ENCODE data around the gene KLF15. TPM values are rescaled to one million over a fixed set of nuclear protein-coding genes. Genes with fewer than 3 reads are reported as not detected.

The KLF15 gene
- total RNA-seq, 1 donor from 2014 or later: 25.3 TPM

GRCh38 chr3:126353694-126354321, 3.4 kb downstream of the KLF15 start:
- Histone ChIP-seq H3K27ac (peak overlapping the region; percentile 86), H3K27me3 (no peaks in the 10 kb centered on the region), H3K4me1 (peaks cover 28% of the 10 kb centered on the region), H3K4me3 (no peak overlapping the region), H3K9me3 (no peaks in the 10 kb centered on the region), H3K36me3 (peaks cover 0 to 7% of the 10 kb centered on the region in 2 donors)
- TF ChIP-seq POLR2AphosphoS5 (IDR thresholded peaks at IDR 0.05; ENCODE audit: insufficient read depth in 1 of 2, low read depth in 1 of 2) (no peak), POLR2A (IDR thresholded peaks at IDR 0.05) (no peak)
- TF ChIP-seq, protein P1, sequence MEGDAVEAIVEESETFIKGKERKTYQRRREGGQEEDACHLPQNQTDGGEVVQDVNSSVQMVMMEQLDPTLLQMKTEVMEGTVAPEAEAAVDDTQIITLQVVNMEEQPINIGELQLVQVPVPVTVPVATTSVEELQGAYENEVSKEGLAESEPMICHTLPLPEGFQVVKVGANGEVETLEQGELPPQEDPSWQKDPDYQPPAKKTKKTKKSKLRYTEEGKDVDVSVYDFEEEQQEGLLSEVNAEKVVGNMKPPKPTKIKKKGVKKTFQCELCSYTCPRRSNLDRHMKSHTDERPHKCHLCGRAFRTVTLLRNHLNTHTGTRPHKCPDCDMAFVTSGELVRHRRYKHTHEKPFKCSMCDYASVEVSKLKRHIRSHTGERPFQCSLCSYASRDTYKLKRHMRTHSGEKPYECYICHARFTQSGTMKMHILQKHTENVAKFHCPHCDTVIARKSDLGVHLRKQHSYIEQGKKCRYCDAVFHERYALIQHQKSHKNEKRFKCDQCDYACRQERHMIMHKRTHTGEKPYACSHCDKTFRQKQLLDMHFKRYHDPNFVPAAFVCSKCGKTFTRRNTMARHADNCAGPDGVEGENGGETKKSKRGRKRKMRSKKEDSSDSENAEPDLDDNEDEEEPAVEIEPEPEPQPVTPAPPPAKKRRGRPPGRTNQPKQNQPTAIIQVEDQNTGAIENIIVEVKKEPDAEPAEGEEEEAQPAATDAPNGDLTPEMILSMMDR (IDR thresholded peaks at IDR 0.05): no peak
- DNase-seq (ENCODE audit: extremely low spot score in 2 of 2): no peak
- intact Hi-C loops (cut with DNase I): loop anchor here (10.0 kb wide), 2 partner anchors 89 to 121 kb away; partner anchors contain the start of gene ZXDC

DNA sequence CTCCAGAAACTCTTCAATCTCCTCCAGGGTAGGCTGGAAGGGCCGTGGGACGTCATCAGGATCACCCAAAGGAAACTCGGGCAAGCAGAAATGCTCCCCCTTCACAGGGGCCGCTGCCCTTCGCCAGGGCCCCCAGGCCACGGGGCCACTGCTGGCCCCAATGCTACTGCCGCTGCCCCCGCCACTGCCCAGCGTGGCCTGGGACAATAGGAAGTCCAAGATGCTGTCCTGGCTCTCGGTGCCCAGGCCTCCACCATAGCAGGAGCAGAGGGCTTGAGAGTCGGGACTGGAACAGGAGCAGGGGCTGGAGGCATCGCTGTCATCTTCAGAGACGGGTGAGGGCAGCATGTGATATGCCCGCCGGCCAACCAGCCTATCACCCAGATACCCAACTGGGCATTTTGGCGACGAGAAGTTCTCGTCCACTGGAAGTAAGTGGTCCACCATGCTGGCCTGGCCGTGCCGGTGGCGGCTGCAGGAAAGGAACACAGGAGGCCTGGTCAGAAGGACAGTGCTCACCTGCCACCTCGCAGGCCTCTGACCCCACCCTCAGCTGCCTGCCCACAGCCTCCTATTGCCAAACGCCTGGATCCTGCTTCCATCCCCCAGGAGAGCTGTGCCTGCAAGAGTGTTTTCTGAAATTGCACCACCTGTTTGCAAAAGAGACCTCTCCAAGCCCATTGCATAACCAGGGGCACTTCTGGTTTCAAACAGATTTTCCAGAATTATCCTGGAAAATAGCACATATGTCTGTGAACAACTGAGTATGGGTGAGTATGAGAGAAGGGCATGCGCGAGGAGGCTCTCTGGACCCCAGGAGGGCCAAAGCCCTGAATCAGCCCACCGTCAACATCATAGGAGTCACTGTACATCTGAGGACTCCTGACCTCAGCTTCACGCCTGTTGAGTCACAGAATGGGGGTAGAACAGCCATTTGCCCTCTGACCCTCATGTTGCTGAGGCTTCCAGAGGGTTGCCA, 4.4 kb downstream of the KLF15 start:
- no peaks in the 10 kb centered on the region for H3K9me3 ChIP-seq
- H3K27me3 ChIP-seq: no peaks in the 10 kb centered on the region
- intact Hi-C loops (cut with DNase I): loop anchor here (10.0 kb wide), 2 partner anchors 88 to 122 kb away; partner anchors contain the start of gene ZXDC
- TF ChIP-seq, protein P1 (IDR thresholded peaks at IDR 0.05): no peak
- TF ChIP-seq POLR2A (IDR thresholded peaks at IDR 0.05) (no peak), POLR2AphosphoS5 (IDR thresholded peaks at IDR 0.05; ENCODE audit: insufficient read depth in 1 of 2, low read depth in 1 of 2) (peak in 1 of 2 donors; percentile 17)
- no peak overlapping the region for H3K27ac ChIP-seq
- peaks cover 22% of the 10 kb centered on the region for H3K4me1 ChIP-seq
- DNase-seq (ENCODE audit: extremely low spot score in 2 of 2): no peak
- H3K4me3 ChIP-seq: no peak overlapping the region
- peaks cover 0 to 7% of the 10 kb centered on the region in 2 donors for H3K36me3 ChIP-seq

DNA sequence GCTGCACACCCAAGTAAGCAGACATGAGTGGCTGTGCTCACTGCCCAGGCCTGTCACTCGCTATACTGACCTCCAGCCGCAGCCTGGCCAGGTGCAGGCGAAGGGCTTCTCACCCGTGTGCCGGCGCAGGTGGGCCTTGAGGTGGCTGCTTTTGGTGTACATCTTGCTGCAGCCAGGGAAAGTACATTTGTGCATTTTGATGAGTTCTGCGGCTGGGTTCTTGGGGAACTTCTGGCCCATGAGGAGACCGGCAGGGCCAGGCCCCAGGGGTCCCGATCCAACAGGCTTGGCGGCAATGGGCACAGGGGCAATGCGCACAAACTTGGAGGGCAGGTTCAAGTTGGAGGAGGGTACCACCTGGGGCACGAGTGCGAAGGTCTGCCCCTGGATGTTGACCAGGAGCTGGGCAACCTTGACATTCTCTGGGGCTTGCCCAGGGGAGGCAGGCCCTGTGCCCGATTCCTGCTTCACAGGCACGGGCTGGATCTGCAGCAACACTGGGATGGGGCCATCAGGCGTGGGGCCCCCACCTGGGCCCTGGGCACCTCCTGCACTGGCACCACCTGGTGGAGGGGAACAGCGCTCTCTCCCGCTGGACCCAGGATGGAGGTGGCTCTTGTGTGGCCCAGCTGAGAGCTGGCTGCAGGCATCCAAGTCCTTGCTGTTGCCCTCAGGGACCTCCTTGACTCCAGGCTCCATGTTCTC, 5.3 kb downstream of the KLF15 start:
- intact Hi-C loops (cut with DNase I): loop anchor here (10.0 kb wide), 2 partner anchors 87 to 123 kb away; partner anchors contain the start of gene ZXDC
- Histone ChIP-seq H3K4me3 (no peak overlapping the region), H3K9me3 (no peaks in the 10 kb centered on the region), H3K36me3 (peaks cover 0 to 7% of the 10 kb centered on the region in 2 donors), H3K4me1 (peaks cover 22% of the 10 kb centered on the region), H3K27me3 (no peaks in the 10 kb centered on the region), H3K27ac (no peak overlapping the region)
- DNase-seq (ENCODE audit: extremely low spot score in 2 of 2): no peak
- TF ChIP-seq, protein P1 (IDR thresholded peaks at IDR 0.05): no peak
- no peak for TF ChIP-seq POLR2A (IDR thresholded peaks at IDR 0.05)
- no peak for TF ChIP-seq POLR2AphosphoS5 (IDR thresholded peaks at IDR 0.05; ENCODE audit: insufficient read depth in 1 of 2, low read depth in 1 of 2)

DNA sequence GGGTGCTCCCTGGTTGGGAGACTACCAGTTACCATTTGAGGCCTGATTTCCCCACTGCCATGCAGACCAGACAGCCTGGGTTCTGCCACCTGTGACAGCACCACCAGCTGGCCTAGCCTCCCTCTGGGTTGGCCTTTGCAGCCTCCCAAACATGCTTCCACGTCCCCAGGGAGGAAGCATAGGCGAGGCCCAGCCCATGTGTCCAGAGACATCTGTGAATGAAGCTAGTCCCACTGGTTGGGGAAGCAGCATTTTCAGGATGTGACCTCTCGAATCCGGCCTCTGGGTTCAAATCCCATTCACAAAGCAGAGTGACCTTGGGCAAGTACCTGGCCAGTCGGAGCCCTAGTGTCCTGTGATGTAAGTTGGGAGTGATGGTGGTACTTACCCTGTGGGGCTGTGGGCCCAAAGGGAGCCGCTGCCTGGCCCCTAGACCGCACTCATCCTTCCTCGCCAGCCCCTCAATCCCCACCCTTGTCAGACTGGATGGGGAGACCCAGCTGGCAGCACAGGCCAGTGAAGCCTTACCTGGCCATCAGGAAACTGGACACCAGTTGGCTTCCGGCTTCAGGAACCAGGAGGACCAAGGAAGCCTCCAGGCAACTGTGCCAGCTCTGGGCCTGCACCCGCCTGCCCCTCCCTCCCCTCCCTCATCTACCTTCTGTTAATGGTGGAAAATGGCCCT, 6.0 kb downstream of the KLF15 start:
- no peak overlapping the region for H3K4me3 ChIP-seq
- H3K27ac ChIP-seq: no peak overlapping the region
- H3K9me3 ChIP-seq: no peaks in the 10 kb centered on the region
- TF ChIP-seq POLR2A (IDR thresholded peaks at IDR 0.05): no peak
- TF ChIP-seq, protein P1 (IDR thresholded peaks at IDR 0.05): no peak
- DNase-seq (ENCODE audit: extremely low spot score in 2 of 2): no peak
- intact Hi-C loops (cut with DNase I): loop anchor here (10.0 kb wide), 2 partner anchors 86 to 124 kb away; partner anchors contain the start of gene ZXDC
- peaks cover 22% of the 10 kb centered on the region for H3K4me1 ChIP-seq
- no peaks in the 10 kb centered on the region for H3K27me3 ChIP-seq
- H3K36me3 ChIP-seq: peaks cover 0 to 7% of the 10 kb centered on the region in 2 donors

Measured in vagina (tissue), 2 donors.